HG03108 (cell line): ENCODE measurements around the gene GCNT4.

Experiments used
- ATAC-seq: cut with Tn5 transposase; IDR thresholded peaks from one replicate; pipeline ENCODE4 v1.9.1; 2021; ENCODE audit warnings: moderate library complexity; ENCODE audit not compliant: unreplicated experiment

GCNT4 gene

DNA sequence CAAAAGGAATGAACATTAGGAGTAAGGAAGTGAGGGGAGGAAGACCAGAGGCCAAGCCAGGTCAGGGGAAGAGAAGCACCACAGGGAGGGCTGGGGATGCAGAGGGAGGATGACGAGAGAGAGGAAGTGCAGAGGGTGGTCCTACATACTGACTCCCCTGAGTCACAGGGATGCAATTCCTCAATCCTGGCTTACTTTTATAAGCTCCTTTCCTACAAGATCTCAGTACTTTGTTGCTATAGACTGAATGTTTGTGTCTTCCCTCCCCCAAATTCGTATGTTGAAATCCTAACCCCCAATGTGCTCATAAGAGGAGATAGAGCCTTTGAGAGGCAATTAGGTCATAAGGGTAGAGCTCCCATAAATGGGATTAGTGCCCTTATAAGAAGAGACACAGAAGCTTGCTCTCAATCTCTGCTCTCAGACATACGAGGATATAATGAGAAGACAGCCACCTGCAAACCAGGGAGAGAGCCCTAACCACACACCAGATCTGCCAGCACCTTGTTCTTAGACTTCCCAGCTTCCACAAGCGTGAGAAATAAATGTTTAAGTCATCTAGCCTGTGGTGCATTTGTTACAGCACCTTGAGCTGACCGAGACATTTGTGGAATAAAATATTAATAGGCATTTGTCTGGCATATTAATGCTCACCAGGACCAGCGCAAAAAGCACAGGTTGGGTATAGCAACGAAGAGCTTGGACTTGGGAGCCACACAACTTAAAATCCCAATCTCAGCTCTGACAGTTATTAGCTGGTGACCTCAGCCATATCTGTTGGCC, 33.4 kb downstream of the GCNT4 start:
- ATAC-seq, result no peak

DNA sequence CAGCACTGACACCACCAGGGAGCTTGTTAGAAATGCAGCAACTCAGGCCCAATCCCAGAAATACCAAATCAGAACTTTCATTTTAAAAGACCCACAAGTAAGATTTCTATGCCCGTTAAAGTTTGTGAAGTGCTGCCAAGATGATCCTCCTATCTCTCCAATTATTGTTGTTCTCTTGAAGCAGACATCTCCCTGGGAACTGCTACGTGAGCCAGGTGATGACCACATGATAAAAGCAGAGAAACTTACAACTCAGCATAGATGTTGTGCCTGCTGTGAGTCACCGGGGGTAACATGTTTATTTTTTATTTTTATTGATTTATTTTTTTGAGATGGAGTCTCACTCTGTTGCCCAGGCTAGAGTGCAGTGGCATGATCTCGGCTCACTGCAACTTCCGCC, 34.4 kb downstream of the GCNT4 start:
- no peak for ATAC-seq

DNA sequence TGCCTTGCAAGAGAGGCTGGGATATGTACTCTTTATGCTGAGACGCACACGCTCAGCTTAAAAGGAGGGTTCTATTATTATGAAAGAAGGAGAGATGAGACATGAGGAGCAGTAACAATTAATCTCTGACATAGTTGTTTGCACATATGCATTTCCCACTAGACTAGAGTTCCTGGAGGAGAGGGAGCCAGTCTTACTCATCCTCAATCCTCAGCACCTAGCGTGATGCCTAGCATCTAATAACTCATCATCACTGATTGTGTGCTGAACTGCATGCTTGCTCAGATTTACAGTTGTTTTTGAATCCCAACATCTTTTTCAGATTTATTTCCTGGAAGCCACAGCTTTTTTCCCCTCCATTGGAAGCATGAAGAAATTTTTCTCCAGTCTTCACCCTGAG, 35.5 kb downstream of the GCNT4 start:
- ATAC-seq, result no peak

DNA sequence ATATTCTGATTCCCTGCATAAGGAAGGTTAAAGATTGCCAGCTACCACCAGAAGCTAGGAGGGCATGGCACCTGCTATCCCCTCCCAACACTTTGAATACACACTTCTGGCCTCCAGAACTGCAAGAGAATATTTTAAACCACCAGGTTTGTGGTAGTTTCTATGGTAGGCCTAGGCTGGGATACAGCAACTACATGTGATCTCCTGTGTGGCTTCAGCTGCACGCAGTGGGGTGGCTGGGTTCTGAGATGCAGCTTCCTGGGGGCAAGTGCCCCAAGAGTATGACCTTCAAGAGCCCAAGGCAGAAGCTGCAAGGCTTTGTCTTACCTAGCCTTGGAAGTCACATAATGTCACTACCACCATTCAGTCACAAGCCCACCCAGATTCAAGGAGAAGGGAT, 39.6 kb downstream of the GCNT4 start:
- ATAC-seq, result no peak

DNA sequence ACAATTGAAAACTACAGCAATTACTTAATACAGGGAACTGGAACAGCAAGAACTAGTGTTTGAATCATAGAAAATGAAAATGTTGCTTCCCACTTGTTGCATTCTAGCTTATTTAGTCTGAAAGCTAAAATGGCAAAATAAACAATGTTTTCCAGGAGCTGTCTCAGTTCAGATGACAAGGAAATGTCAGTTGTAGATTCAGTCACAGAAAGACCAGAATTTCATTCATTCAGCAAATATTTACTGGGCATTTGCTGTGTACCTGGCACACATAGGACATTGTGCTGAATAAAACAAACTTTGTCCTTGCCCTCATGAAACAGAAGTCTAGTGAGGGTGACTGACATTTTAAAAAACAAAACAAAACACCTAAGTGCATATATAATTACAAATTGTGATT, 41.5 kb downstream of the GCNT4 start:
- no peak for ATAC-seq

DNA sequence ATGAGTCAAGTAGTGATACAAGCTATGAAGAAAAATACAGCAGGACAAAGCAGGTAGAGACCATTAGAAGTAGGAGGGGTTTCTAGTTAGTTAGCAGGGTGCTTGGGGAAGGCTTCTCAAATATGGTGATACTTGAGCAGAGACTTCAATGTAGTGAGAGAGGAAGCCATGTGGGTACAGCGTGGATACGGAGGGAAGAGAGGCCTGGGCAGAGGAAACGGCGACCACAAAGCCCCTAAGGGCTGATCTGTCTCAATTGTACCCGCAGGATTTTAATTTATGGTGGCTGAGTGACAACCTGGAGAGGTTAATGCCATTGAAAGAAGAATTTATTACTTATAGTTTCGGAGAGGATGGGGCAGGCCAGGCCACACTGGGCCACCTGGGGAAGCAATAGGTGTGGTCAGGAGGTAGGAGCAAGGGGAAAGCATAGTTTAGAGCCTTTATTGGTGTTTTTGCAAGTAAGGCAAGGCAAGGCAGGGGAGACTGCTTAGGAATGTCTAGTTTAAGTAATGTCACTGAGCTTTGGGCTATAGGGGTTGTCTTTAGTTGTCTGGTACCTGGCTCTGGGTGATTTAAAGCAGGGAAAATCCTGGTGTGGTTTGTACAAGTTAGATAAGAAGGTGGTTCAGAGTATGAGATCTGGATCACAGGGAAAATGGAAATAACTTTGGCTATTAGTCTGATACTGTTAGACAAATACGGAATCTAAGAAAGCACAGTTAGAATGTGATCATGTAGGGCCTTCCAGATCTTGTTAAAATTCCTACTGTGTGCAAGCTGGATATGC, 42.6 kb downstream of the GCNT4 start:
- no peak for ATAC-seq

DNA sequence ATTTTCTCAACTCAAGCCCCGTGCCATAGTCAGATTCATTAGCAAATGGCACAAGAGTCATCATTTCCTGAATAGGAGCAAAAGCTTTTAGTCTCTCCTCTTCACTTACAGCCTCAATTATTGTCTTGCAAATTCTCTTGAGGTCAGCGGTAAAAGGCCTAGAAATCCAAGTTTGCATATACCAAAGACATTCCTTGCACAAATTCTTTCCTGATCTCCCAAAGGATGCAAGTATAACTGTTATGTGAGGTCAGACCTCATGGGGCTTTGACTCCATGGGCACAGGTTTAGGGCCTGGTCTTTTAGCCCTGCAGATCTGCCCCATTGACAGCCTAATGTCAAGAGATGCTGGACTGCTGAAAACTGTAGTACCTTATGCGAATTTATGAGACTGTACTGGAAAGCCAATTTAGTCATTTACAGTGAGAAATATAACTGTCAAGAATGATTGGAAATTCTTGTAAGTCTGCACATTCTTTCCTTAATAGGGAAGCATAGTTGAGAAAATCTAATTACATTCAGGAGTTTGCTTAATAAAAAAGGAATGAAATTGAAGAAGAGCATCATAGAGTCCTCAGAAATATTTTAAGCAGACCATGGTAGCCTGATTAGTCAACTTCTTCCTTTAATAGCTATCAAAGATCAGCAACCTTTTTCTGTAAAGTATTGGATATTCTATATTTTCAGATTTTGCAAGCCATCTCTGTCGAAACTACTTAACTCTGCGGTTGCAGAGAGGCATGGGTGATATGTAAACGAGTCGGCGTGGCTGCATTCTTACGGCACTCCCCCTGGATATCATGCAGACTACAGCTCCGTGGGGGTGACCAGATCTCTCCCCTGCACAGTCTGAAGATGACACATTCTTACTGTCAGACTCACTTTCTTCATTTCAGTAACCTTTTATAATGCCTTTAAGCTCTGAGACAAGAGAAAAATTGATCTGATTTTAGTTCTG, 45.2 kb downstream of the GCNT4 start:
- ATAC-seq, result no peak

DNA sequence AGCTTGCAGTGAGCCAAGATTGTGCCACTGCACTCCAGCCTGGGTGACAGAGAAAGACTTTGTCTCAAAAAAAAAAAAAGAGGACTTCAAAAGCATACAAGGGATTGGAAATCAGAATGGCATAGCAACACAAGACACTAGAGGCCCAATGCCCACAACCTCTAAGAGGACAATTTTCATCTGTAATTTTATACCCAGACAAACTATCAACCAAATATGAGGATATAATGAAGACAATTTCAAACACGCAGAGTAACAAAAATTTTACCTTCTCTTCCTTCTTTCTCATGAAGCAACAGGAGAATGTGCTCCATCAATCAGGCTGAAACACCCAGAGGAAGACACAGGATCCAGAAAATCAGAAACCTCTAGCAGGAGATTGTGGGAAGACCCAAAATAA, 46.8 kb downstream of the GCNT4 start:
- ATAC-seq, result no peak
